GM23338 (cell line): ENCODE data around the gene HBZ. TPM values are rescaled to one million over a fixed set of nuclear protein-coding genes. Genes with fewer than 3 reads are reported as not detected.

ENCODE experiments used
- ATAC-seq: fragments of 200-7000 bp; cut with Tn5 transposase; 3 replicates; pipeline ENCODE4 v1.9.1; 2020
- DNase-seq: peaks from one replicate; pipeline ENCODE4 v3.0.0-alpha.2; 2015; ENCODE audit warnings: low spot score
- H2AFZ ChIP-seq: fragments of 200-600 bp; sonication (generic); 2 replicates; pipeline ENCODE4 v1.8.0; 2016; ENCODE audit warnings: antibody characterized with exemption, mild to moderate bottlenecking, moderate library complexity
- H3F3A ChIP-seq: fragments of 200-600 bp; sonication (generic); replicated peaks from 2 replicates; pipeline ENCODE4 v1.8.0; 2017; ENCODE audit warnings: antibody characterized with exemption, mixed run types, low read depth
- H3K27ac ChIP-seq: fragments of 200-600 bp; sonication (generic); 2 replicates; pipeline ENCODE4 v1.6.1; 2016; ENCODE audit warnings: low read depth
- H3K27me3 ChIP-seq: fragments of 200-600 bp; sonication (generic); 2 replicates; pipeline ENCODE4 v1.8.0; 2016; ENCODE audit warnings: mild to moderate bottlenecking, mixed run types, moderate library complexity; ENCODE audit not compliant: insufficient read depth
- H3K36me3 ChIP-seq: fragments of 200-600 bp; sonication (generic); 2 replicates; pipeline ENCODE4 v1.8.0; 2016; ENCODE audit warnings: mild to moderate bottlenecking; ENCODE audit not compliant: insufficient read depth
- H3K4me1 ChIP-seq: fragments of 200-600 bp; sonication (generic); 2 replicates; pipeline ENCODE4 v1.8.0; 2016; ENCODE audit warnings: mild to moderate bottlenecking, moderate library complexity; ENCODE audit not compliant: insufficient read depth
- H3K4me2 ChIP-seq: fragments of 200-600 bp; sonication (generic); 2 replicates; pipeline ENCODE4 v1.7.1; 2017; ENCODE audit warnings: mixed run types
- H3K4me3 ChIP-seq: fragments of 200-600 bp; sonication (generic); 2 replicates; pipeline ENCODE4 v1.6.1; 2016; ENCODE audit warnings: mixed run types
- H3K79me2 ChIP-seq: fragments of 200-600 bp; sonication (generic); replicated peaks from 2 replicates; pipeline ENCODE4 v1.8.0; 2017; ENCODE audit warnings: mild to moderate bottlenecking; ENCODE audit not compliant: insufficient read depth
- H3K9me2 ChIP-seq: fragments of 200-600 bp; sonication (generic); 2 replicates; pipeline ENCODE4 v1.8.0; 2017; ENCODE audit not compliant: insufficient read depth
- H4K20me1 ChIP-seq: fragments of 200-600 bp; sonication (generic); replicated peaks from 2 replicates; pipeline ENCODE4 v1.8.0; 2017; ENCODE audit warnings: mild to moderate bottlenecking; ENCODE audit not compliant: insufficient read depth
- H3K27ac Mint-ChIP-seq: 2 replicates; pipeline ENCODE4 v1.8.0; 2020; ENCODE audit warnings: inconsistent platforms, mild to moderate bottlenecking, moderate library complexity, mixed read lengths
- H3K27me3 Mint-ChIP-seq: 3 replicates; pipeline ENCODE4 v1.8.0; 2022; ENCODE audit warnings: low read depth, mild to moderate bottlenecking, moderate library complexity, mixed read lengths, inconsistent platforms; ENCODE audit not compliant: insufficient read depth, poor library complexity
- H3K36me3 Mint-ChIP-seq: 3 replicates; pipeline ENCODE4 v1.8.0; 2021; ENCODE audit warnings: low read depth, mild to moderate bottlenecking, inconsistent platforms, moderate library complexity, mixed read lengths
- H3K4me1 Mint-ChIP-seq: 3 replicates; pipeline ENCODE4 v1.8.0; 2020; ENCODE audit warnings: mild to moderate bottlenecking, inconsistent platforms, mixed read lengths
- H3K4me3 Mint-ChIP-seq: 3 replicates; pipeline ENCODE4 v1.8.0; 2021; ENCODE audit warnings: moderate library complexity, mild to moderate bottlenecking, inconsistent platforms, mixed read lengths
- H3K9me3 Mint-ChIP-seq: 3 replicates; pipeline ENCODE4 v1.8.0; 2020; ENCODE audit warnings: moderate library complexity, mild to moderate bottlenecking, inconsistent platforms, mixed read lengths
- CREB1 ChIP-seq: fragments of 250-450 bp; sonication (Bioruptor Pico); IDR thresholded peaks from 2 replicates; pipeline ENCODE4 v1.5.0; 2020; ENCODE audit warnings: low read depth, mild to moderate bottlenecking, moderate library complexity
- EZH2 ChIP-seq: fragments of 200-600 bp; sonication (generic); IDR thresholded peaks from one replicate; pipeline ENCODE4 v1.8.0; 2017; ENCODE audit warnings: antibody characterized with exemption, mild to moderate bottlenecking, low read depth; ENCODE audit not compliant: unreplicated experiment
- JUNB ChIP-seq: IDR thresholded peaks from one replicate; pipeline ENCODE4 v1.6.1; 2016; ENCODE audit warnings: antibody characterized with exemption; ENCODE audit not compliant: unreplicated experiment
- POLR2AphosphoS5 ChIP-seq: IDR thresholded peaks from 2 replicates; pipeline ENCODE4 v1.6.1; 2016; ENCODE audit warnings: antibody characterized with exemption, low read depth
- STAT1 ChIP-seq: IDR thresholded peaks from one replicate; pipeline ENCODE4 v1.6.1; 2016; ENCODE audit warnings: antibody characterized with exemption; ENCODE audit not compliant: unreplicated experiment
- ZNF114 ChIP-seq: fragments of 250-450 bp; sonication (Bioruptor Pico); IDR thresholded peaks from 2 replicates; pipeline ENCODE4 v1.5.0; 2020; ENCODE audit warnings: mild to moderate bottlenecking, moderate library complexity
- ZNF331 ChIP-seq: fragments of 250-450 bp; sonication (Bioruptor Pico); IDR thresholded peaks from 2 replicates; pipeline ENCODE4 v1.5.0; 2020; ENCODE audit warnings: low read depth, mild to moderate bottlenecking, moderate library complexity
- ZNF462 ChIP-seq: fragments of 250-450 bp; sonication (Bioruptor Pico); IDR thresholded peaks from 2 replicates; pipeline ENCODE4 v1.5.0; 2020; ENCODE audit warnings: mild to moderate bottlenecking, moderate library complexity
- polyA plus RNA-seq: library from polyadenylated mRNA; unstranded; fragments of >200 nt; fragmentation: Nextera tagmentation; extraction: Ambion mirVana; gene quantifications from 2 replicates; pipeline ENCODE4 v1.2.1, GENCODE V29; 2016
- total RNA-seq: library from RNA; depleted of rRNA; stranded (reverse); fragments of >200 nt; shearing (Covaris generic); gene quantifications from 2 replicates; pipeline ENCODE4 v1.2.3, GENCODE V29; 2014
- TF ChIP-seq, protein P1 (sequence below), 2 experiments: fragments of 200-600 bp in 1 of 2; sonication (generic) in 1 of 2; conservative IDR thresholded peaks; 2 replicates each; pipeline versions ENCODE4 v1.5.1 to v1.6.1; 2016 to 2017; ENCODE audit warnings: antibody characterized with exemption in 2 of 2, low read depth in 2 of 2, mild to moderate bottlenecking in 2 of 2, moderate library complexity in 1 of 2

Gene HBZ
- total and polyA plus RNA-seq, 2 experiments from 2014 or later, result 0.39 TPM; not detected in 1

DNA sequence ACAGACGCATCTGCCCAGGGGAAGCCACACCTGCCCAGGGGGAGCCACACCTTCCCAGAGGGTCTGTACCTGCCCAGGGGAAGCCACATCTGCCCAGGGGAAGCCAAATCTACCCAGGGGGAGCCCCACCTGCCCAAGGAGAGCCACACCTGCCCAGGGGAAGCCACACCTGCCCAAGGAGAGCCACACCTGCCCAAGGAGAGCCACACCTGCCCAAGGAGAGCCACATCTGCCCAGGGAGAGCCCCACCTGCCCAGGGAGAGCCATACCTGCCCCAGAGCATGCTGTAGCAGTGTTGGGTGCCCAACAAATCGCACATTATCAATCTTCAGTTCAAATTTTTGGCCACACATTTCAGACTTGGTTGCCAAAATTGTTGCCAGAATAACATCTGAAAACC lies 33.6 kb upstream of the HBZ start (continued):
- TF ChIP-seq ZNF462 (CRISPR knock-in tag) (no peak), ZNF331 (CRISPR knock-in tag) (no peak), STAT1 (no peak), JUNB (no peak), ZNF114 (CRISPR knock-in tag) (no peak), EZH2 (no peak), CREB1 (no peak)
- TF ChIP-seq, protein P1, sequence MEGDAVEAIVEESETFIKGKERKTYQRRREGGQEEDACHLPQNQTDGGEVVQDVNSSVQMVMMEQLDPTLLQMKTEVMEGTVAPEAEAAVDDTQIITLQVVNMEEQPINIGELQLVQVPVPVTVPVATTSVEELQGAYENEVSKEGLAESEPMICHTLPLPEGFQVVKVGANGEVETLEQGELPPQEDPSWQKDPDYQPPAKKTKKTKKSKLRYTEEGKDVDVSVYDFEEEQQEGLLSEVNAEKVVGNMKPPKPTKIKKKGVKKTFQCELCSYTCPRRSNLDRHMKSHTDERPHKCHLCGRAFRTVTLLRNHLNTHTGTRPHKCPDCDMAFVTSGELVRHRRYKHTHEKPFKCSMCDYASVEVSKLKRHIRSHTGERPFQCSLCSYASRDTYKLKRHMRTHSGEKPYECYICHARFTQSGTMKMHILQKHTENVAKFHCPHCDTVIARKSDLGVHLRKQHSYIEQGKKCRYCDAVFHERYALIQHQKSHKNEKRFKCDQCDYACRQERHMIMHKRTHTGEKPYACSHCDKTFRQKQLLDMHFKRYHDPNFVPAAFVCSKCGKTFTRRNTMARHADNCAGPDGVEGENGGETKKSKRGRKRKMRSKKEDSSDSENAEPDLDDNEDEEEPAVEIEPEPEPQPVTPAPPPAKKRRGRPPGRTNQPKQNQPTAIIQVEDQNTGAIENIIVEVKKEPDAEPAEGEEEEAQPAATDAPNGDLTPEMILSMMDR (conservative IDR thresholded peaks at IDR 0.05; ENCODE audit: low read depth in 2 of 2), result no peak

GRCh38 chr16:119295-119694 lies 33.1 kb upstream of the HBZ start:
- peaks cover 10% of the 10 kb centered on the region for H4K20me1 ChIP-seq
- H3K4me2 ChIP-seq, result no peak overlapping the region
- DNase-seq (no peak), ATAC-seq (no peak)
- no peaks in the 10 kb centered on the region for H3K79me2 ChIP-seq
- no peaks in the 10 kb centered on the region for H3K9me2 ChIP-seq
- H3K36me3 ChIP-seq, result no peaks in the 10 kb centered on the region
- H3K27me3 ChIP-seq, result no peaks in the 10 kb centered on the region
- H3K4me1 ChIP-seq, result no peaks in the 10 kb centered on the region
- peaks cover 3% of the 10 kb centered on the region; the same call in 2 of the 3 replicates for H3K4me1 Mint-ChIP-seq
- 0 out of 2 replicates have a peak, but pooled peaks cover 3% of the 10 kb centered on the region for H3F3A ChIP-seq
- peaks cover 20% of the 10 kb centered on the region; the same call in 2 of the 3 replicates for H3K36me3 Mint-ChIP-seq
- no peak overlapping the region for H3K4me3 Mint-ChIP-seq
- peaks cover 2% of the 10 kb centered on the region for H3K27me3 Mint-ChIP-seq
- H3K27ac Mint-ChIP-seq, result no peak overlapping the region
- no peaks in the 10 kb centered on the region for H3K9me3 Mint-ChIP-seq
- TF ChIP-seq, protein P1 (conservative IDR thresholded peaks at IDR 0.05; ENCODE audit: low read depth in 2 of 2), result no peak
- TF ChIP-seq POLR2AphosphoS5, result no peak
- no peak for TF ChIP-seq ZNF331 (CRISPR knock-in tag)
- no peak for TF ChIP-seq JUNB
- no peak for TF ChIP-seq STAT1
- no peak overlapping the region for H3K27ac ChIP-seq
- H3K4me3 ChIP-seq, result no peak overlapping the region
- H2AFZ ChIP-seq, result no peak overlapping the region
